NCI-H774 (cell line): ENCODE results near the gene KCNAB1.

Experiments used
- DNase-seq: peaks from one replicate; lab custom pipeline; 2025; lab: John Stamatoyannopoulos, UW

Gene KCNAB1

GRCh38 chr3:156455839-156456238 is 335.5 kb downstream of the KCNAB1 start:
- no peak for DNase-seq

- no peak for DNase-seq
Measured at GRCh38 chr3:156456771-156457224, 336.4 kb downstream of the KCNAB1 start.

- DNase-seq = no peak
Measured at GRCh38 chr3:156459434-156459833, 339.1 kb downstream of the KCNAB1 start.

- no peak for DNase-seq
Measured at GRCh38 chr3:156460206-156460611, 339.8 kb downstream of the KCNAB1 start.

- no peak for DNase-seq
Measured at GRCh38 chr3:156461889-156462288, 341.5 kb downstream of the KCNAB1 start.

GRCh38 chr3:156463123-156463522 is 342.7 kb downstream of the KCNAB1 start:
- DNase-seq = no peak

GRCh38 chr3:156465194-156465593 is 344.8 kb downstream of the KCNAB1 start:
- no peak for DNase-seq

- DNase-seq = no peak
Measured at GRCh38 chr3:156469456-156469855, 349.1 kb downstream of the KCNAB1 start.

GRCh38 chr3:156471431-156471830 is 351.1 kb downstream of the KCNAB1 start:
- DNase-seq = no peak

GRCh38 chr3:156472150-156472549 is 351.8 kb downstream of the KCNAB1 start:
- DNase-seq = no peak

- no peak for DNase-seq
Measured at GRCh38 chr3:156472684-156473083, 352.3 kb downstream of the KCNAB1 start.

- no peak for DNase-seq
Measured at GRCh38 chr3:156473341-156473740, 353.0 kb downstream of the KCNAB1 start.

GRCh38 chr3:156474560-156475389 is 354.4 kb downstream of the KCNAB1 start:
- no peak for DNase-seq

- no peak for DNase-seq
Measured at GRCh38 chr3:156477323-156477722, 356.9 kb downstream of the KCNAB1 start.

GRCh38 chr3:156478891-156479290 is 358.5 kb downstream of the KCNAB1 start:
- no peak for DNase-seq

- DNase-seq = no peak
Measured at GRCh38 chr3:156479604-156480003, 359.2 kb downstream of the KCNAB1 start.

- no peak for DNase-seq
Measured at GRCh38 chr3:156480949-156481348, 360.6 kb downstream of the KCNAB1 start.

GRCh38 chr3:156483002-156483401 is 362.6 kb downstream of the KCNAB1 start:
- DNase-seq = no peak

- DNase-seq = no peak
Measured at GRCh38 chr3:156483426-156483825, 363.0 kb downstream of the KCNAB1 start.

- no peak for DNase-seq
Measured at GRCh38 chr3:156483961-156484787, 363.8 kb downstream of the KCNAB1 start.

- no peak for DNase-seq
Measured at GRCh38 chr3:156488767-156489166, 368.4 kb downstream of the KCNAB1 start.

GRCh38 chr3:156489462-156489911 is 369.1 kb downstream of the KCNAB1 start:
- DNase-seq = no peak

- no peak for DNase-seq
Measured at GRCh38 chr3:156491192-156491591, 370.8 kb downstream of the KCNAB1 start.
